ENCODE measurements around the gene TSHZ3. TPM values are rescaled to one million over a fixed set of nuclear protein-coding genes. Genes with fewer than 3 reads are reported as not detected.

Gene TSHZ3
- total RNA-seq, 1 experiment from 2014 or later: not detected

DNA sequence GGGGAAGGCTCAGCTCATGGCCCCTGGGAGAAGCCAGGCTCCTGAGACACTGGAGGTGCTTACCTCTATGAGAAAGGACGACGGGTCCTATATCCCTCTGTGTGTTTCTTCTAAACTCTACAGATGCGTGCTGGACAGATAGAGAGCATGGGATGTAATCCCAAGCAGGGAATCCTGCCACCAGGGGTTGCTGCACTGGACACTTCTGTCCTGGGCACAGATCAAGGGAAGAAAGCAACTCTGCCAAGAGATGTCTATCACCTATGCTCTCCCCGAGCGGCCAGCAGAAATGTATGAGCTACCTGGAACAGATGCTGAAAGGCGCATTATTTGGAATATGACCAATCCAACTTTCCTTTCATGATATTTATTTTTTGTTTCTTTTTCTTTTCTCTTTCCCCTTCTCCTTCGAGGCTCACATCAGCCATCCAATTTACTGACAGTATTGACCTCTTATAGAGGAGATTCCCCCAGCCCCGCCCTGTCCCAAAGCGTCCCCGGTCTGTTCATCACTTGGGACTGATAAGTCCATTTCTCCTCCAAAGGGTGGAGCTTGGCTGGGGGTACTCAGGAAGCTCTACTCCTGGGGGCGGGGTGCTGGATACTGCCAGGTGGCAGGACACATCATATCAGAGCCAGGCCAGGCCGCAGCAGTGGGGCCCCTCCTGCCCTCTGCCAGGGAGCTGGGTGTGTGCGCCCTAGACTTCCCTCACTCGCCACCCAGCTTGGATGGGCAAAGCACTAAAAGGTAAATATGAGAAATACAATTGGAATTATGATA, 34.2 kb downstream of the TSHZ3 start:
- Mint-ChIP-seq H3K4me3 (ENCODE audit: unreplicated experiment) (no peak overlapping the region), H3K27me3 (ENCODE audit: insufficient read depth, unreplicated experiment) (no peaks in the 10 kb centered on the region), H3K9me3 (ENCODE audit: unreplicated experiment) (peaks cover 18% of the 10 kb centered on the region), H3K4me1 (ENCODE audit: insufficient read depth, unreplicated experiment) (no peaks in the 10 kb centered on the region), H3K36me3 (ENCODE audit: insufficient read depth, unreplicated experiment) (peaks cover 7% of the 10 kb centered on the region), H3K27ac (ENCODE audit: low read depth, unreplicated experiment) (no peak overlapping the region)
- no TSS peak for BruUV-seq (replicated peaks)
- intact Hi-C loops (cut with micrococcal nuclease): no loop called here
- TF ChIP-seq, protein P1, sequence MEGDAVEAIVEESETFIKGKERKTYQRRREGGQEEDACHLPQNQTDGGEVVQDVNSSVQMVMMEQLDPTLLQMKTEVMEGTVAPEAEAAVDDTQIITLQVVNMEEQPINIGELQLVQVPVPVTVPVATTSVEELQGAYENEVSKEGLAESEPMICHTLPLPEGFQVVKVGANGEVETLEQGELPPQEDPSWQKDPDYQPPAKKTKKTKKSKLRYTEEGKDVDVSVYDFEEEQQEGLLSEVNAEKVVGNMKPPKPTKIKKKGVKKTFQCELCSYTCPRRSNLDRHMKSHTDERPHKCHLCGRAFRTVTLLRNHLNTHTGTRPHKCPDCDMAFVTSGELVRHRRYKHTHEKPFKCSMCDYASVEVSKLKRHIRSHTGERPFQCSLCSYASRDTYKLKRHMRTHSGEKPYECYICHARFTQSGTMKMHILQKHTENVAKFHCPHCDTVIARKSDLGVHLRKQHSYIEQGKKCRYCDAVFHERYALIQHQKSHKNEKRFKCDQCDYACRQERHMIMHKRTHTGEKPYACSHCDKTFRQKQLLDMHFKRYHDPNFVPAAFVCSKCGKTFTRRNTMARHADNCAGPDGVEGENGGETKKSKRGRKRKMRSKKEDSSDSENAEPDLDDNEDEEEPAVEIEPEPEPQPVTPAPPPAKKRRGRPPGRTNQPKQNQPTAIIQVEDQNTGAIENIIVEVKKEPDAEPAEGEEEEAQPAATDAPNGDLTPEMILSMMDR (IDR thresholded peaks at IDR 0.05; ENCODE audit: unreplicated experiment): no peak
- ChIA-PET POLR2A (no interaction called here), CTCF (no interaction called here)
- no peak for DNase-seq (ENCODE audit: unreplicated experiment)

DNA sequence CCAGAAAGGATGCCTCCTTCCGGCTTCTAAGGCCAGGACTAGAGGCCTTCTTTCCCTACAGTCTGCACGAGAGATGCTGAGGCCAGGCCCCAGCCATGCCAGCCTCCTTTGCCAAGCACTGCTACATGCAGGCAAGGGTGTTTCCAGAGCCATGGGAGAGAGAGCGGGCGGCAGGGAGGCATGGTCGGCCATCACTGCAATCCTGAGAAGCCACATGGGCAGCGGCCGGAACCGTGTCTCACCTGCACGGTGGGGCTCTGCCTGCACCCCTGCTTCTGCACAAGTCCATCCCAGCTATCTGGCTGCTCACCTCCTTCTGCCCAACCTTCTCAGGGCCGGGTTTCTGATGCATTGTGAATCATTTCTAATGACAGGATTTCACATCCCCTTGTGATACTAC, 35.1 kb downstream of the TSHZ3 start:
- no peak for DNase-seq (ENCODE audit: unreplicated experiment)
- no peak overlapping the region for H3K4me3 Mint-ChIP-seq (ENCODE audit: unreplicated experiment)
- POLR2A ChIA-PET: no interaction called here
- no TSS peak for BruUV-seq (replicated peaks)
- no peaks in the 10 kb centered on the region for H3K4me1 Mint-ChIP-seq (ENCODE audit: insufficient read depth, unreplicated experiment)
- TF ChIP-seq, protein P1 (IDR thresholded peaks at IDR 0.05; ENCODE audit: unreplicated experiment): no peak
- intact Hi-C loops (cut with micrococcal nuclease): no loop called here
- CTCF ChIA-PET: no interaction called here
- peaks cover 16% of the 10 kb centered on the region for H3K9me3 Mint-ChIP-seq (ENCODE audit: unreplicated experiment)
- no peak overlapping the region for H3K27ac Mint-ChIP-seq (ENCODE audit: low read depth, unreplicated experiment)
- no peaks in the 10 kb centered on the region for H3K27me3 Mint-ChIP-seq (ENCODE audit: insufficient read depth, unreplicated experiment)
- peaks cover 7% of the 10 kb centered on the region for H3K36me3 Mint-ChIP-seq (ENCODE audit: insufficient read depth, unreplicated experiment)

DNA sequence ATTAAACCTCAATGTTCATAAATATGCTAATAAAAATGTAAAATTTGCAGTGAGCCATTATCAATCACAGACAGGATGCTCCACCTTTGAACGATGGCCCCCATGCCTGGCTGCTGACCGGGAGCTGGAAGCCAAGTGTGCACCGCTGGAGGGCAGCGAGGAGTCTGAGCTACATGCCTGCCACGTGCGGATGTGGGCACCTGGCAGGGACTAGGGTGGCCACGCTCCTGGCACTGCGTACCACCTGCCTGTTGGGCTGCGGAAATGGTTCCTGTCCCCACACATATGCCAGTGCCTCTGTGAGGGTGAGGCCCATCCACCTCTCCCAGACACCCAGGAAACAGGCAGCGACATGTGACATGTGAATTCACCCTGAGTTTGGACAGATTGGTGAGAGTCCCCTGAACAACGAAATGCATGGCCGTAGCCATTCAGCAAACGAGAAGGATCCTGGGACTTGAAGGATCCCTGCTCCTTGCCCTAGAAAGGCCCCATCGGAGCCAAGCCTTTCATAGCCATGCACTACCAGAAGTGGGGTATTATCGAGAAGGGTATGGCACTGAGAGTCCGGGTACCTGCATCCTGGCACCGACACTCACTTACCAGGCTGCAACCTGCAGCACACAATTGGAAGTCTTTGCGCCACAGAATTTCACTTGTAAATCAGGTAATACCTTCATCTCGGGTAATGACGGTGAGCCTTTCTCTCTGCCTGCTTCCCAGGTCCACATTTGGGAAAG, 35.8 kb downstream of the TSHZ3 start:
- Mint-ChIP-seq H3K4me3 (ENCODE audit: unreplicated experiment) (no peak overlapping the region), H3K36me3 (ENCODE audit: insufficient read depth, unreplicated experiment) (peaks cover 7% of the 10 kb centered on the region), H3K27me3 (ENCODE audit: insufficient read depth, unreplicated experiment) (no peaks in the 10 kb centered on the region), H3K9me3 (ENCODE audit: unreplicated experiment) (peaks cover 16% of the 10 kb centered on the region), H3K4me1 (ENCODE audit: insufficient read depth, unreplicated experiment) (no peaks in the 10 kb centered on the region), H3K27ac (ENCODE audit: low read depth, unreplicated experiment) (no peak overlapping the region)
- POLR2A ChIA-PET: no interaction called here
- CTCF ChIA-PET: no interaction called here
- TF ChIP-seq, protein P1 (IDR thresholded peaks at IDR 0.05; ENCODE audit: unreplicated experiment): no peak
- no TSS peak for BruUV-seq (replicated peaks)
- DNase-seq (ENCODE audit: unreplicated experiment): no peak
- intact Hi-C loops (cut with micrococcal nuclease): no loop called here

DNA sequence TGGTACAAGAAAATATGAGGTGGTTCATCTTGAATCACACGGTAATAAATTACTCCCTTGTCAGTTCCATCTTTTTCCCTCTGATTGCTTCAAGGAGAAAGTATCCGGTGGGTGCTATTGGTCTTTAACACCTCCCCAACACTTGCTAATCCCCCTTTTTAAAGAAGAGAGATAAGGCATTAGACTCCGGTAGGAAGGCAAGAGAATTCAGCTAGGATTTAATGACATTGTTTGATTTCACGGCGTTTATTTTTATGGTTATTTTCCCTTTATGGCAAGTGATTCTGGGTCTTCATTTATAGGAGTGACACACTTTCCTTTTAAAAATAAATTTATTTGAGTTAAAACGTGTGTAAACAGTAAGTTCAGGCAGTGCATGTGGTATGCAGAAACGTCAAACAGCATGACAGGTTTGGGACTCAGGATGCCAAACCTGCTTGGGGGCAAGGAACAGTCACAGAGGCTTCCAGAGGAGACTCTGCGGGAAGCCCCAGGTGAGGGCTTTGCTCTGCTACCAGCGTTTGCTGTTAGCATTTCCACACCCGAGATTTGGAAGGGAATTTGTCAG, 36.5 kb downstream of the TSHZ3 start:
- DNase-seq (ENCODE audit: unreplicated experiment): no peak
- TF ChIP-seq, protein P1 (IDR thresholded peaks at IDR 0.05; ENCODE audit: unreplicated experiment): no peak
- H3K27ac Mint-ChIP-seq (ENCODE audit: low read depth, unreplicated experiment): no peak overlapping the region
- no peaks in the 10 kb centered on the region for H3K4me1 Mint-ChIP-seq (ENCODE audit: insufficient read depth, unreplicated experiment)
- H3K9me3 Mint-ChIP-seq (ENCODE audit: unreplicated experiment): peaks cover 16% of the 10 kb centered on the region
- no TSS peak for BruUV-seq (replicated peaks)
- H3K4me3 Mint-ChIP-seq (ENCODE audit: unreplicated experiment): no peak overlapping the region
- H3K27me3 Mint-ChIP-seq (ENCODE audit: insufficient read depth, unreplicated experiment): no peaks in the 10 kb centered on the region
- ChIA-PET CTCF (interaction anchor here (0.6 kb wide), 2 partner anchors 18 to 1703 kb away, joined by 3 read pairs; no protein-coding TSS in a partner anchor), POLR2A (no interaction called here)
- intact Hi-C loops (cut with micrococcal nuclease): no loop called here
- H3K36me3 Mint-ChIP-seq (ENCODE audit: insufficient read depth, unreplicated experiment): peaks cover 7% of the 10 kb centered on the region

All from MCF 10A (cell line).